HT-29 (cell line): Measurements from ENCODE around the gene PMFBP1. TPM values are rescaled to one million over a fixed set of nuclear protein-coding genes. Genes with fewer than 3 reads are reported as not detected.

Experiments
- total RNA-seq: library from RNA; depleted of rRNA; stranded (reverse); fragments of >200 nt; shearing (Covaris generic); gene quantifications from 2 replicates; pipeline ENCODE4 v1.2.3, GENCODE V29; 2014; rRNA removed

Gene PMFBP1
- total RNA-seq, 1 experiment from 2014 or later, result 2.3 TPM

Other genes with a start within 250 kb of the PMFBP1 start
- gene PKD1L3, start 171.8 kb downstream of the PMFBP1 start, total RNA-seq, result not detected in 2 replicates
- 13.0 and 13.1 TPM in 2 replicates for gene DHODH, start 163.4 kb downstream of the PMFBP1 start, total RNA-seq
- gene HP, start 117.7 kb downstream of the PMFBP1 start, total RNA-seq, result not detected in 2 replicates
- gene HPR, start 108.9 kb downstream of the PMFBP1 start, total RNA-seq, result not detected in 2 replicates
- 4.1 and 7.5 TPM in 2 replicates for gene TXNL4B, start 78.5 kb downstream of the PMFBP1 start, total RNA-seq
- gene DHX38, start 78.3 kb downstream of the PMFBP1 start, total RNA-seq, result 45.2 and 46.5 TPM in 2 replicates